Kidney epithelial cell (primary cell): ENCODE measurements around the gene RNPEPL1. TPM values are rescaled to one million over a fixed set of nuclear protein-coding genes. Genes with fewer than 3 reads are reported as not detected.

Experiments
- DNase-seq: peaks from one replicate; pipeline ENCODE4 v3.0.0-alpha.2; 2010; ENCODE audit warnings: low read depth
- H3K27me3 ChIP-seq: 2 replicates; pipeline ENCODE4 v1.6.0; 2011; ENCODE audit warnings: low read length; ENCODE audit not compliant: control insufficient read depth, insufficient read depth
- H3K36me3 ChIP-seq: 2 replicates; pipeline ENCODE4 v1.5.1; 2011; ENCODE audit warnings: low read length; ENCODE audit not compliant: control insufficient read depth, insufficient read depth
- H3K4me3 ChIP-seq: 2 replicates; pipeline ENCODE4 v1.5.1; 2011; ENCODE audit warnings: low read depth, mild to moderate bottlenecking, control low read depth, low read length
- total RNA-seq: library from RNA; depleted of rRNA; stranded (reverse); fragments of >200 nt; gene quantifications from 2 replicates; pipeline ENCODE4 v1.2.3, GENCODE V29; 2015
- TF ChIP-seq, protein P1 (sequence below): IDR thresholded peaks from 2 replicates; pipeline ENCODE4 v1.5.1; 2011; ENCODE audit warnings: mild to moderate bottlenecking, moderate library complexity, low read length, control low read depth, inconsistent platforms; ENCODE audit not compliant: insufficient read depth, poor library complexity, severe bottlenecking

The RNPEPL1 gene
- total RNA-seq, 1 donor from 2014 or later, result 91.3 TPM

DNA sequence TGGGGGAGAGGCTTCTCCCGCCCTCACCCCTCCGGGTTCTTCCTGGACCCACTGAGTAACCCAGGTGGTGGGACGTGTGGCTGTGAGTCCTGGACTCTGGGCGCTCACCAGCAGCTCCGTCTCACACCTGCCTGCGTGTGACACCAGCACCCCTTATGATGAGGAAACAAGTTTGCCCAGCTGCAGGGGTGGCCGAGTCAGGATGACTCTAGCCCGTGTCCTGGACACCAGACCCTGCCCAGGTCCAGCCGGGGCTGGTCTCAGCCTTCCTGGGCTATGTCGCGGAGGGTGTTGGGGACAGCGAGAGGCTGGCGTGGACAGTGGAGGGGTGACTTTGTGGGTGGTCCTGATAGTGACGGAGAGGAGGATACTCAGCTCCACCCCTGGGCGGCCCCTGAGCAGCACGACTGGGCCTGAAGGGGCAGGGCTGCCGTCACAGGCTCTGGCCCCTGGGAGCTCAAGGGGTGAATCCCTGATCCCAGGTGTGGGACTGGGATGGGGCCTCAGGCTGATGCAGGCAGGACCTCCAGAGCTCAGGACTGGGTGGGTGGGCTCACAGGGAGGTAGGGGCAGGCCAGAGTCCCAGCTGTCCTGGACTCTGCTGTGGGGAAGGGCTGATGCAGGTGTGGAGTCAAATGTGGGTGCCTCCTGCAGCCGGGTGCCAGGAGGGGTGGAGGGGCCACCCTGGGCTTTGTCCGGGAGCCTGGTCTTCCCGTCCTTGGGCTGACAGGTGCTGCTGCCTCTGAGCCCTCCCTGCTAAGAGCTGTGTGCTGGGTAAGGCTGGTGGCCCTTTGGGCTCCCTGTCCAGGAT, 60.7 kb downstream of the RNPEPL1 start:
- DNase-seq, result no peak
- TF ChIP-seq, protein P1, sequence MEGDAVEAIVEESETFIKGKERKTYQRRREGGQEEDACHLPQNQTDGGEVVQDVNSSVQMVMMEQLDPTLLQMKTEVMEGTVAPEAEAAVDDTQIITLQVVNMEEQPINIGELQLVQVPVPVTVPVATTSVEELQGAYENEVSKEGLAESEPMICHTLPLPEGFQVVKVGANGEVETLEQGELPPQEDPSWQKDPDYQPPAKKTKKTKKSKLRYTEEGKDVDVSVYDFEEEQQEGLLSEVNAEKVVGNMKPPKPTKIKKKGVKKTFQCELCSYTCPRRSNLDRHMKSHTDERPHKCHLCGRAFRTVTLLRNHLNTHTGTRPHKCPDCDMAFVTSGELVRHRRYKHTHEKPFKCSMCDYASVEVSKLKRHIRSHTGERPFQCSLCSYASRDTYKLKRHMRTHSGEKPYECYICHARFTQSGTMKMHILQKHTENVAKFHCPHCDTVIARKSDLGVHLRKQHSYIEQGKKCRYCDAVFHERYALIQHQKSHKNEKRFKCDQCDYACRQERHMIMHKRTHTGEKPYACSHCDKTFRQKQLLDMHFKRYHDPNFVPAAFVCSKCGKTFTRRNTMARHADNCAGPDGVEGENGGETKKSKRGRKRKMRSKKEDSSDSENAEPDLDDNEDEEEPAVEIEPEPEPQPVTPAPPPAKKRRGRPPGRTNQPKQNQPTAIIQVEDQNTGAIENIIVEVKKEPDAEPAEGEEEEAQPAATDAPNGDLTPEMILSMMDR, result no peak
- H3K27me3 ChIP-seq, result peaks cover 11% of the 10 kb centered on the region
- H3K4me3 ChIP-seq, result no peak overlapping the region
- no peaks in the 10 kb centered on the region for H3K36me3 ChIP-seq

DNA sequence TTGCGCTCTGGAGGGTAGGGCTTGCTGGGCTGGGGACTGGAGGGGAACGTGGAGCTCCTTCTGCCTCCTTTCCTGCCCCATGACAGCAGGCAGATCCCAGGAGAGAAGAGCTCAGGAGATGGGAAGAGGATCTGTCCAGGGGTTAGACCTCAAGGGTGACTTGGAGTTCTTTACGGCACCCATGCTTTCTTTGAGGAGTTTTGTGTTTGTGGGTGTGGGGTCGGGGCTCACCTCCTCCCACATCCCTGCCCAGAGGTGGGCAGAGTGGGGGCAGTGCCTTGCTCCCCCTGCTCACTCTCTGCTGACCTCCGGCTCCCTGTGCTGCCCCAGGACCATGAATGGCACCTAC, 61.3 kb downstream of the RNPEPL1 start:
- DNase-seq, result no peak
- Histone ChIP-seq H3K27me3 (peaks cover 11% of the 10 kb centered on the region), H3K36me3 (no peaks in the 10 kb centered on the region), H3K4me3 (no peak overlapping the region)
- TF ChIP-seq, protein P1, result no peak

DNA sequence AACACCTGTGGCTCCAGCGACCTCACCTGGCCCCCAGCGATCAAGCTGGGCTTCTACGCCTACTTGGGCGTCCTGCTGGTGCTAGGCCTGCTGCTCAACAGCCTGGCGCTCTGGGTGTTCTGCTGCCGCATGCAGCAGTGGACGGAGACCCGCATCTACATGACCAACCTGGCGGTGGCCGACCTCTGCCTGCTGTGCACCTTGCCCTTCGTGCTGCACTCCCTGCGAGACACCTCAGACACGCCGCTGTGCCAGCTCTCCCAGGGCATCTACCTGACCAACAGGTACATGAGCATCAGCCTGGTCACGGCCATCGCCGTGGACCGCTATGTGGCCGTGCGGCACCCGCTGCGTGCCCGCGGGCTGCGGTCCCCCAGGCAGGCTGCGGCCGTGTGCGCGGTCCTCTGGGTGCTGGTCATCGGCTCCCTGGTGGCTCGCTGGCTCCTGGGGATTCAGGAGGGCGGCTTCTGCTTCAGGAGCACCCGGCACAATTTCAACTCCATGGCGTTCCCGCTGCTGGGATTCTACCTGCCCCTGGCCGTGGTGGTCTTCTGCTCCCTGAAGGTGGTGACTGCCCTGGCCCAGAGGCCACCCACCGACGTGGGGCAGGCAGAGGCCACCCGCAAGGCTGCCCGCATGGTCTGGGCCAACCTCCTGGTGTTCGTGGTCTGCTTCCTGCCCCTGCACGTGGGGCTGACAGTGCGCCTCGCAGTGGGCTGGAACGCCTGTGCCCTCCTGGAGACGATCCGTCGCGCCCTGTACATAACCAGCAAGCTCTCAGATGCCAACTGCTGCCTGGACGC, 61.9 kb downstream of the RNPEPL1 start:
- H3K36me3 ChIP-seq, result no peaks in the 10 kb centered on the region
- TF ChIP-seq, protein P1, result no peak
- peaks cover 11% of the 10 kb centered on the region for H3K27me3 ChIP-seq
- DNase-seq, result no peak
- no peak overlapping the region for H3K4me3 ChIP-seq

Other genes with a start within 250 kb of the RNPEPL1 start
- 75.2 and 81.7 TPM in 2 replicates for gene GPC1, start 132.8 kb upstream of the RNPEPL1 start, total RNA-seq
- gene ANKMY1, start 10.5 kb upstream of the RNPEPL1 start, total RNA-seq, result 7.1 and 13.1 TPM in 2 replicates
- 4.2 and 7.6 TPM in 2 replicates for gene DUSP28, start 8.1 kb upstream of the RNPEPL1 start, total RNA-seq
- 31.5 and 39.2 TPM in 2 replicates for gene CAPN10, start 18.2 kb downstream of the RNPEPL1 start, total RNA-seq
- gene GPR35, start 57.0 kb downstream of the RNPEPL1 start, total RNA-seq, result 0.62 and 1.3 TPM in 2 replicates
- gene AQP12B, start 114.4 kb downstream of the RNPEPL1 start, total RNA-seq, result not detected in 2 replicates
- not detected in 2 replicates for gene AQP12A, start 123.4 kb downstream of the RNPEPL1 start, total RNA-seq